LNCAP (cell line): ENCODE data around the gene INPP5E.

ENCODE experiments used
- TF ChIP-seq, protein P1 (sequence below): fragments of 450-650 bp; IDR thresholded peaks from 2 replicates; pipeline ENCODE4 v1.5.1; 2017; ENCODE audit warnings: mild to moderate bottlenecking

INPP5E gene

DNA sequence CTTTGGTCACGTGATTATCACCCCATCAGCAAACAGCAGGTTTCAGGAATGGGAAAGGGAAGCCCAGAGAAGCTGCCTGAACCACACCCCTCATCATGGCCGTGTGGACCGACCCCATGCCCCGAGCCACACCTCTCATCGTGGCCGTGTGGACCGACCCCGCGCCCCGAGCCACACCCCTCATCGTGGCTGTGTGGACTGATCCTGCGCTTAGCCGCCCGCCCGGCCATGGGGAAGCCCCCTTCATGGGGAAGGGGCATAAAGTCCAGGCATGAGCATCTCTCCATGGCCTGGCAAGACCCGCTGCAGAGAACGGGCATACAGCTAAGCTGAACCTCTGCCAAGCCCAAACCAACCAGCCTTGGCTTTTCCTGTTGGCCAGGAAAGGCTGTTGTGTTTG is 46.1 kb downstream of the INPP5E start:
- TF ChIP-seq, protein P1, sequence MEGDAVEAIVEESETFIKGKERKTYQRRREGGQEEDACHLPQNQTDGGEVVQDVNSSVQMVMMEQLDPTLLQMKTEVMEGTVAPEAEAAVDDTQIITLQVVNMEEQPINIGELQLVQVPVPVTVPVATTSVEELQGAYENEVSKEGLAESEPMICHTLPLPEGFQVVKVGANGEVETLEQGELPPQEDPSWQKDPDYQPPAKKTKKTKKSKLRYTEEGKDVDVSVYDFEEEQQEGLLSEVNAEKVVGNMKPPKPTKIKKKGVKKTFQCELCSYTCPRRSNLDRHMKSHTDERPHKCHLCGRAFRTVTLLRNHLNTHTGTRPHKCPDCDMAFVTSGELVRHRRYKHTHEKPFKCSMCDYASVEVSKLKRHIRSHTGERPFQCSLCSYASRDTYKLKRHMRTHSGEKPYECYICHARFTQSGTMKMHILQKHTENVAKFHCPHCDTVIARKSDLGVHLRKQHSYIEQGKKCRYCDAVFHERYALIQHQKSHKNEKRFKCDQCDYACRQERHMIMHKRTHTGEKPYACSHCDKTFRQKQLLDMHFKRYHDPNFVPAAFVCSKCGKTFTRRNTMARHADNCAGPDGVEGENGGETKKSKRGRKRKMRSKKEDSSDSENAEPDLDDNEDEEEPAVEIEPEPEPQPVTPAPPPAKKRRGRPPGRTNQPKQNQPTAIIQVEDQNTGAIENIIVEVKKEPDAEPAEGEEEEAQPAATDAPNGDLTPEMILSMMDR = no peak

DNA sequence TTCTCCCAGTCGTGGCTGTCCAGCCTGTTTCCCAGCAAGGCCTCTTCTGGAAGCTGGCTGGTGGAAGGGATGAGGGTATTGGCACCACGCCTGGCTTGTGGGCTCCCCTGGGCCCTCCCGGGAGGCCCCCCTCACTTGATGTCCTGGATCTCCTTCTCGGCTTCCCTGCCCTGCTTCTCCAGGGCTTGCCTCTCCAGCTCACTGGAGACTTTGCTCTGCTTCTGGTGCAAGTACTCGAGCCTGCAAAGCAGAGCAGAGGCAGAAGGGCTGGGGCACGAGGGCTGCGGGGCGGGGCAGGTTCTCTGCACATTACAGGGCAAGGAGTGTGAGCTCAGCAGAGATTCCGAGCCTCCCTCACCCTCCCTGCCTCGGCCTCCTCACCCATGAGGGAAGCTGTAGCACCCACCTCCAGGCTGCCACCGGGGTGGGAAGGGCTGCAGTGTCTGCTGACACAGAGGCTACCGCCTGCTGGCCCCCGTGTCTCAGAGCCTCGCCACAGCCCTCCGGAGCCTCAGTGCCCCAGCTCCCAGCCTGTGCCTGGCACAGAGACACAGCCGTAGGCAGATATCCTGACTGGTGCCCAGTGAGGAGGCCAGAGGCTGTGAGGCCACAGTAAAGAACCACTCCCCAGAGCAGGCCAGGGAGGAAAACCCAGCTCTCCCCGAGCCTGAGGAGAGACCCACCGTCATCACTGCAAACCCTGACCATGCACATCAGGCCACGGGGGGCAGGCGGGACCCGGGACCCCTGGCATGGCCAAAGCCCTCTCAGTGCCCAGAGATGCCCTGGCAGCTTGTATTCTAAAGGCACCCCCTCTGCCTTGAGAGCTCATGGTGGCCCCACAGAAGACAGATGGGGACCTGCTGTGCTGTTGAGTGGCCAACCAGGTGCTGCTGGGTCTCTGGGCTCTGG is 46.9 kb downstream of the INPP5E start:
- TF ChIP-seq, protein P1 = no peak

DNA sequence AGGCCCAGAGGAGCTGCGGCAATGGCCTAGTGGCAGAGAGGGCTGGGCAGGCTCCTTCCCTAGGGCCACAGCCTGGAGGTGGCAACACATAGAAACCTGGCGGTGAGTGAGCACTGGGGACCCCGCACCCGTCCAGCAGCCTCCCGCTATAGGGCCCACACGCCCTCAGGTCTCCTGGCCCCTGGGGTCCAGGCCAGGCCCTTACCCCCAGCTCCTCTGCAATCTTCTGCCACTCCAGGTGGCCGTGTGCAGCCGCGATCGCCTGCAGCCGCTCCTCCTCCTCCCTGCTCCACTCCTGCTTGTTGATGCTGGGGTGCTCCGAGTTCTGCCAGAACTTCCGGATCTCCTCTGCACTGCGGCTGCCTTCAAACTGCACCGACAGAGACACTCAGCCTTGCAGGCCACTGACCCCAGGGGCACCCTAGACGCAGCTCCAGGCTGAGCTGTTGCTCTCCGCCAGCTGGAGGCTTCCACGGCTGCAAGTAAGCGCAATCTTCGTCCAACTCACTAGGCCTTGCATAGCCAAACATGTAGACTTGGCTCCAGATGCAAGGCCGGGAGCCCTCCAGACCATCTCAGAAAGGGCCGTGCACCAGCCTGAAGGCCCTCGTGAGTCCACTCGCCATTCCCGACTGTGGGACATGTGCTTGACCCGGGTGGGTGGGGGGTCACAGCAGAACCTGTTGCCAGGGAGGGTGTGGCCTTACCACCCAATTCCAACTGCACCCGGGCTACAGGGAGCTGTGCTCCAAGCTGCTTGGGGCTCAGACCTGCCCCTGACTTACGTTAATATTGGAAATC is 47.7 kb downstream of the INPP5E start:
- TF ChIP-seq, protein P1 = no peak

DNA sequence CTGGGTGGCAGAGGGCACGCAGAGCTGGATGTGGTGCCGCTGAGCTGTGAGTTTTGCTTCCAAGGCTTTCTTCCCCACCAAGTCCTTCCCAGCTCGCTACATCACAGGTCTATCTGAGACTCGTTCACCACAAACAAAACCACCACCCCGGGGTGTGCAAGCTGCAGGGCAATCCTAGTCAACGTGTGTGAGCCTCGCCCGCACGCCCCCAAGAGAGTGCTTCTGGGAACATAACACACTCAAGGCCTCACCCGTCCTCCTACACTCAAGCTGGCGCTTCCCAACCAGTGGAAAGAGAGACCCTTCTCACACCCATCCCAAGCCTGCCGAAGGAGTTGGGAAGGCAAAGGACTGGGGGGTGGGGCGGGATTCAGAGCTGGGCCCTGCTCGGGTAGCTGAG is 50.2 kb downstream of the INPP5E start:
- TF ChIP-seq, protein P1 = no peak

DNA sequence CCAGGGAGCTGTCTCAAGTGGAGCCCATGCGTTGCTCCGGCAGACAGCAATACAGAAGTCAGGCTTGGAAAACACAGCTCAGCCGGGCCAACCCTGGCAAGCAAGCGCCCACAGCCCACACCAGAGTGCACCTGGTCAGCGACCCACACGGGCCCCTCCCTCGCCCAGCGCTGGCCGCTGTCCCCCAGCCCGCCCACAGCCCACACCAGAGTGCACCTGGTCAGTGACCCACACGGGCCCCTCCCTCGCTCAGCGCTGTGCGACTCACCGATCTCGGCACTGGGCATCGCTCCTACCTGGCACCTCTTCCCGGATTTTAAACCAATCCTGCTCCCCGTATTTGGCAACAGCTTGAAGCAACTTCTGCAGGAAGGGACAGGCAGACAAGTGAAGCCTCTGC is 52.4 kb downstream of the INPP5E start:
- TF ChIP-seq, protein P1 = no peak

DNA sequence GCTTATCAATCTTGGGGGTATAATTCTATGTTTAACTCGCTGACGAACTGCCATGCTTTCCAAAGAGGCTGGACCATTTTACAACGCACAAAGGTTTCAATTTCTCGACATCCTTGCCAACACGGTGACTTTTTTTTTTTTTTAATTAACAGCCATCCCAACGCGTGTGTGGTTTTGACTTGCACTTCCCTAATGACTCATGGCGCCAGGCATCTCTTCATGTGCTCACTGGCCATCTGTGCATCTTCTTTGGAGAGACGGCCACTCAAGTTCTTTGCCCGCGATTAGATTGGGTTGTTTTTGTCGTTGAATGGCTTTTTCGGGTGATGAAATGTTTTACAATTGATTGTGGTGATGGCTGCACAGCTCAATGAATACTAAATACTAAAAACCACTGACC is 53.6 kb downstream of the INPP5E start:
- TF ChIP-seq, protein P1 = no peak

DNA sequence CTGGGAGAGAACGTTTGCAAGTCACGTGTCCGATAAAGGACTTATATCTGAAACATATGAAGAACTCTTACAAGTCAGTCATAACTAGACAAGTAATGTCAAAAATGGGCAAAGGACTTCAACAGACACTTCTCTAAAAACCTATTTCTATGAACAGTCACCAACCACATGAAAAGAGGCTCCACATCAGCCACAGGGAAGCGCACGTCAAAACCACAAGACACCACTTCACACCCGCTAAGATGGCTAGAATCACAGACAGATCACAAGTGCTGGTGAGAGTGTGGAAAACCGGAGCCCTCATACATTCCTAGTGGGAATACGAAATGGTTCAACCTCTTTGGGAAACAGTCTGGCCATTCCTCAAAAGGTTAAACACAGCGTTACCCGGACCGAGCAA is 54.6 kb downstream of the INPP5E start:
- TF ChIP-seq, protein P1 = no peak
